Adipocyte (in vitro differentiated cells): ENCODE measurements around the gene MED27.

ENCODE experiments used
- DNase-seq: peaks from one replicate; pipeline ENCODE4 v3.0.0-alpha.2; 2015; ENCODE audit warnings: low read depth
- H3K27me3 ChIP-seq: replicated peaks from 2 replicates; pipeline ENCODE4 v1.7.0; 2013; ENCODE audit warnings: mild to moderate bottlenecking, low read length, moderate library complexity; ENCODE audit not compliant: control insufficient read depth, insufficient read depth
- H3K36me3 ChIP-seq: 2 replicates; pipeline ENCODE4 v1.7.0; 2013; ENCODE audit warnings: low read length, mild to moderate bottlenecking, moderate library complexity; ENCODE audit not compliant: control insufficient read depth, insufficient read depth, severe bottlenecking
- H3K4me1 ChIP-seq: 2 replicates; pipeline ENCODE4 v1.7.0; 2013; ENCODE audit warnings: mild to moderate bottlenecking, low read length, moderate library complexity; ENCODE audit not compliant: control insufficient read depth, insufficient read depth
- H3K4me3 ChIP-seq: 2 replicates; pipeline ENCODE4 v1.7.0; 2013; ENCODE audit warnings: mild to moderate bottlenecking, low read length, moderate library complexity
- H3K9ac ChIP-seq: 2 replicates; pipeline ENCODE4 v1.7.0; 2013; ENCODE audit warnings: mild to moderate bottlenecking, low read length, moderate library complexity
- H3K9me3 ChIP-seq: 2 replicates; pipeline ENCODE4 v1.7.0; 2013; ENCODE audit warnings: mild to moderate bottlenecking, low read length, moderate library complexity; ENCODE audit not compliant: control insufficient read depth

The MED27 gene

DNA sequence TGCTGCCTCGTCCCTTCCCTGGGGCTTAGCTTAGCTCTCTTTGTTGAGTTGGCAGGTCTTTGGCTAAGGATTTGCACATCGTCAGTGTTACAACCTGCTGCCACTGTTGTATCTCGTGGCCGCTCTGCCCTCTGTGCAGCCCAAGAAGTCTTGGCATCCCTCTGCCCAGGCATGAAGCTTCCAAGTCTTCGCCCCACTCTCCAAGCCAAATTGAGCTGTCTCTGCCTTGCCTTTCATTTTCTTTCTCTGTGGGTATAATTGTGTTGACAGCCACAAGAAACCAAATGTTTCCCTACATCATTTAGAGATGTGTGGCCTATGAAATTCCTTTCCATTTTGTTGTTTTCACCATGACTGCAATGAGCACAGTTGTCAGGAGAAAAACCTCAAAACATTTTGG lies 29.6 kb upstream of the MED27 start:
- no peak for DNase-seq
- Histone ChIP-seq H3K27me3 (peaks cover 53% of the 10 kb centered on the region), H3K4me3 (no peak overlapping the region), H3K9me3 (no peaks in the 10 kb centered on the region), H3K9ac (no peak overlapping the region), H3K36me3 (no peaks in the 10 kb centered on the region), H3K4me1 (no peaks in the 10 kb centered on the region)

DNA sequence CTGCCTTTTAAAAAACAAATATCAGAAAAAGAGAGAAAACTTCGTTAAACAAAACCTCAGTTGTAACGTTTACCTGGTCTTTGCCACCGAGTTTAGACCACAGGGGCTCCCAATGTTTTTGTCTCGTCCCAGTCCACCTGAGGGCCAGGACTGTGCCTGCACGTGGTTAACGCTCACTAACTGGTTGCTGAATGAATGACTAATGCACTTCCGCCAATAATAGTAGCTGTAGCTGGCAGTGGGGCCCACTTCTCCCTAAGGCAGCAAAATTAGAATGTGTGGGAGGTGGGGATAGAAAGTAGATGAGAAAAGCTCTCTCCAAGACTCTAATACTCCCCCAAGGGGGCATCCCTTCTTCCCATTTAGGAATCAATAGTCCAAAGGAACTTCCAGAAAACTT lies 29.1 kb upstream of the MED27 start:
- no peaks in the 10 kb centered on the region for H3K36me3 ChIP-seq
- H3K27me3 ChIP-seq, result peaks cover 54% of the 10 kb centered on the region
- H3K4me1 ChIP-seq, result no peaks in the 10 kb centered on the region
- H3K4me3 ChIP-seq, result no peak overlapping the region
- DNase-seq, result no peak
- H3K9me3 ChIP-seq, result no peaks in the 10 kb centered on the region
- H3K9ac ChIP-seq, result no peak overlapping the region

DNA sequence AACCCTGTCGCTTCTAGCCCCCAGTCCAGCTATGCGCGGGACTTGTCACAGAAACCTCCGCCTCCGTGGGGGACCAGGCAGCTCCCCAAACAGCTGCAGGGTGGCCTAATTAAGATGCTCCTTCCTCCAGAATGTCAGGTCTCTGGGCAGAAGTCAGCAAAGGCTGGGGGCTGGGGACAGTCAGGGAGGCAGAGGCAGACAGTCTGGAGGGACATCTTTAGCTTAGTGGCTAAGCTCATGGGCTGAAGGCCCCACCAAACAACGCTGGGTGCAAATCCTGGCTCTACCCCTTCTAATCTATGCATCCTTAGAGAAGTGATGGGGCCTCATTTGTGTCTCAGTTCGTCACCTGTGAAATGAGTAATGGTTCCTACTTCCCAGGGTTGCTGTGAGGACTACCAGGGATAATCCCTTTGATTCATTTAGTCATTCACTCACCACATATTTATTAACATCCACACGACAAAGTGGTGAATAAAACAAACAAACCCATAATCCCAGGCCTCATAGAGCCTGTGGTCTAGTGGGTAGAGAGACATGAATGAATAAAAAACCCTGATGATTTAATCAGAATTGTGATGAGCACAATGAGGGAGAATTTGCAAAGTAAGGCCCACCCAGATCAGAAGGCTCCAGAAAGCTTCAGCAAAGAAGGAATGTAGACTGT lies 20.2 kb upstream of the MED27 start:
- DNase-seq, result no peak
- Histone ChIP-seq H3K27me3 (peaks cover 52% of the 10 kb centered on the region), H3K9ac (no peak overlapping the region), H3K4me3 (no peak overlapping the region), H3K4me1 (no peaks in the 10 kb centered on the region), H3K9me3 (no peaks in the 10 kb centered on the region), H3K36me3 (no peaks in the 10 kb centered on the region)

DNA sequence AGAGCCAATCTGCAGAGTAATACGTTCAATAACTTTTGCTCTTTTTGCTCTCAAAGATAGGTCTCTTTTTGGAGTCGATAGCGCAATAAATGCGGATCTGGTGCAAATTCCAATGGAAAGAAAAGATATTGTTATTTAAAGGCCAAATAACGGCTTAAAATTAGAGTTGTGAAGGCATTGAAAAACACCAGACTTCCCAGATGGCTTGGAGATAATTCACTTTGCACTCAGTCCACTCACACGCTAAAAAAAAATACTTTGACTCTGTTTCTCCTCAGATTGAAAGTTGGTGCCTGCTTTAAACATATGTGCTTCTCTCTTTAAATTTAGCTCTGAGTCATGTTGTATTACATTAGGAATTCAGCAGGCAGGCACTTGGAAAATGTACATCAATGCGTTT lies 19.5 kb upstream of the MED27 start:
- no peaks in the 10 kb centered on the region for H3K36me3 ChIP-seq
- peaks cover 45% of the 10 kb centered on the region for H3K27me3 ChIP-seq
- H3K4me1 ChIP-seq, result no peaks in the 10 kb centered on the region
- no peak for DNase-seq
- no peak overlapping the region for H3K9ac ChIP-seq
- H3K4me3 ChIP-seq, result no peak overlapping the region
- no peaks in the 10 kb centered on the region for H3K9me3 ChIP-seq

DNA sequence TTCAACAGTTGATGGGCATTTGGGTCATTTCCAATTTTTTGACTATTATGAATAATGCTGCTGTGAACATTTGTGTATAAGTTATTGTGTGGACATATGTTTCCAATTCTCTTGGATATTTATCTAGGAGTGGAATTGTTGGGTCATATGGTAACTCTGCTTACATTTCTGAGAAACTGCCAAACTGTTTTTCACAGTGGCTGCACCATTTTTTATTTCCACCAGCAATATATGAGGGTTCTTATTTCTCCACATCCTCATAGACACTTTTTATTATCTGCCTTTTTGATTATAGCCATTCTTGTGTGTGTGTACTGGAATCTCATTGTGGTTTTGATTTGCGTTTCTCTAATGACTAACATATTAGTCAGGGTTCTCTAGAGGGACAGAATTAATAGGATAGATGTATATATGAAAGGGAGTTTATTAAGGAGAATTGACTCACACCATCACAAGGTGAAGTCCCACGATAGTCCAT lies 14.7 kb upstream of the MED27 start:
- Histone ChIP-seq H3K27me3 (peaks cover 42% of the 10 kb centered on the region), H3K4me1 (no peaks in the 10 kb centered on the region), H3K9me3 (no peaks in the 10 kb centered on the region), H3K9ac (no peak overlapping the region), H3K36me3 (no peaks in the 10 kb centered on the region), H3K4me3 (no peak overlapping the region)
- DNase-seq, result peak; percentile 78

DNA sequence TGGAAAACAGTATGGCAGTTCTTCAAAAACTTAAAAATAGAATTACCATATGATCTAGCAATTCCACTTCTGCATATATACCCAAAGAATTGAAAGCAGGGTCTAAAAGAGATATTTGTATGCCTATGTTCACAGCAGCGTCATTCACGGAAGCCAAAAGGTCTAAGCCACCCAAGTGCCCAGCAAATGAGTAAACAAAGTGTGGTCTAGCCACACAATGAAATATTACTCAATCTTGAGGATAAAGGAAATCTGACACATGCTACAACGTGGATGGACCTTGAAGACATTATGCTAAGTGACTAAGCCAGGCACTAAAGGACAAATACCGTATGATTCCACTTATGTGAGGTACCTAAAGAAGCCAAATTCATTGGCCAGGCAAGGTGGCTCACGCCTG lies 11.1 kb upstream of the MED27 start:
- Histone ChIP-seq H3K4me1 (no peaks in the 10 kb centered on the region), H3K36me3 (no peaks in the 10 kb centered on the region), H3K4me3 (no peak overlapping the region), H3K9me3 (peaks cover 6% of the 10 kb centered on the region), H3K9ac (no peak overlapping the region), H3K27me3 (peaks cover 39% of the 10 kb centered on the region)
- no peak for DNase-seq

DNA sequence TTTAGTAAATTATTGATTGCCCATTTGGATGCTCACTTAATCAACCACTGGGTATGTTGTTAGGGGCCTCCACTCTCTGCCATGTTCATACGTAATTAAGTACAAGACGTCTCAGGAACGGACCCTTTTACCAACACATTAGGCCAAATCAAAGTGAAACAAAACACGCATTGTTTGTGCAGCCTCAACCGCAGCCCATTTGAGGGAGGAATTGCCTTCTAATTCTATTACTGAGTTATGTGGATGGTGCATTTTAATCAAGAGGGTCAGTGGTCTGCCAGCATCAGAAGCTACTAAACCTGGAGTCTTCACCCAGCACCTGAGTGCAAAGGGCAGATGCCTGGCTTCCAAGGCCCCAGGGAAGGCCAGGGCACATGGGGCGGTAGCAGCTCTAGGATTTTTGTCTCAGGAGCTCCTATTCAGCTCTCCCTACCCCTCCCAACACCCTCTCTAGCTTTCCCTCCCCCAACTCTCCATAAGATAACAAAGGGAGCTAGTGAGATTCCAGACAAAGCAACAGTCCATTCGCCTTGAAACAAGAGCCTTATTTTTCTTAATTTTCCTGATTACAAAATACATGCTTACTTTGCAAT lies 7.9 kb upstream of the MED27 start:
- H3K27me3 ChIP-seq, result peaks cover 50% of the 10 kb centered on the region
- H3K4me3 ChIP-seq, result no peak overlapping the region
- H3K9me3 ChIP-seq, result peaks cover 6% of the 10 kb centered on the region
- no peak for DNase-seq
- no peak overlapping the region for H3K9ac ChIP-seq
- no peaks in the 10 kb centered on the region for H3K36me3 ChIP-seq
- no peaks in the 10 kb centered on the region for H3K4me1 ChIP-seq

DNA sequence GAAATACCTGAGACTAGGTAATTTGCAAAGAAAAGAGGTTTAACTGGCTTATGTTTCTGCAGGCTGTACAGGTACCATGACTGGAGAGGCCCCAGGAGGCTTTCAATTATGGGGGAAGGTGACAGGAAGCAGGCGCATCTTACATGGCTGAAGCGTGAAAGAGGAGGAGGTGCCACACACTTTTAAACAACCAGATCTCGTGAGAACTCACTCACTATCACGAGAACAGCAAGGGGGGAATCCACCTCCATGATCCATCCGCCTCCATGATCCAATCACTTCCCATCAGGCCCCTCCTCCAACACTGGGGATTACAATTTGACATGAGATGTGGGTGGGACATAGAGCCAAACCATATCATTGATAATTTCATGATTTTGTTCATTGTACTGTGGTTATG lies 2.5 kb upstream of the MED27 start:
- Histone ChIP-seq H3K9me3 (no peaks in the 10 kb centered on the region), H3K4me1 (peaks cover 14% of the 10 kb centered on the region), H3K9ac (no peak overlapping the region), H3K36me3 (peaks cover under 1% of the 10 kb centered on the region), H3K27me3 (peaks cover 27% of the 10 kb centered on the region), H3K4me3 (no peak overlapping the region)
- no peak for DNase-seq

DNA sequence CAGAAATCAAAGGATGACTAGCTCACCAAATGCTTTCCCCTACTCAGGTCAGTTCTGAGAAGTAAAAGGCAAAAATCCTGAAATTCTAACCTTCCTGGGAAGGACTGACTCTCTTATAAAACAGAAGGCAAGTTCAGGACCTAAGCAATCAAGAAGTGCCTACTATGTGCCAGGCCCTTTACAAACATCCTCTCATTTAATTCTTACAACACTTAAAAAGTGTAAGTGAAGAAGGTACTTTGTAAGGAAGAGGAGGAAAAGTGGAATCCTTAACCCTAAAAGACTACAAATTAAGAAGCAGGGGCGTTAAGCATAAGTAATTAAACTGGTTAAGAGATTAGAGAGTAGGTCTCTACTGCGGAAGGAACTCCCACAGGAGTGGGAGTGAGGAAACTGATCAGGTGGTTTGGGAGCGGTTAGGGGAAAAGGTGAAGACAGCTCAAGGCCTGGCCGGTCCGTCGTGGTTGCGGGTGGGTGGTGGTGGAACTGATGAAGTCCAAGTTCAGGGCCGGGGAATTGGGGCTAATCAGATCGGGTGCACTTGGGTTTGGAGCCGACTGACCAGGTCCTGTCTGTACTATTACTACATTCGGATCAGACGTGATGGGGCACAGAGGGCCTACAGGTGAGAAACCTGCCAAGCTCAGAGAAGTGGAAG lies 839 bp downstream of the MED27 start:
- DNase-seq, result peak; percentile 37
- no peaks in the 10 kb centered on the region for H3K9me3 ChIP-seq

DNA sequence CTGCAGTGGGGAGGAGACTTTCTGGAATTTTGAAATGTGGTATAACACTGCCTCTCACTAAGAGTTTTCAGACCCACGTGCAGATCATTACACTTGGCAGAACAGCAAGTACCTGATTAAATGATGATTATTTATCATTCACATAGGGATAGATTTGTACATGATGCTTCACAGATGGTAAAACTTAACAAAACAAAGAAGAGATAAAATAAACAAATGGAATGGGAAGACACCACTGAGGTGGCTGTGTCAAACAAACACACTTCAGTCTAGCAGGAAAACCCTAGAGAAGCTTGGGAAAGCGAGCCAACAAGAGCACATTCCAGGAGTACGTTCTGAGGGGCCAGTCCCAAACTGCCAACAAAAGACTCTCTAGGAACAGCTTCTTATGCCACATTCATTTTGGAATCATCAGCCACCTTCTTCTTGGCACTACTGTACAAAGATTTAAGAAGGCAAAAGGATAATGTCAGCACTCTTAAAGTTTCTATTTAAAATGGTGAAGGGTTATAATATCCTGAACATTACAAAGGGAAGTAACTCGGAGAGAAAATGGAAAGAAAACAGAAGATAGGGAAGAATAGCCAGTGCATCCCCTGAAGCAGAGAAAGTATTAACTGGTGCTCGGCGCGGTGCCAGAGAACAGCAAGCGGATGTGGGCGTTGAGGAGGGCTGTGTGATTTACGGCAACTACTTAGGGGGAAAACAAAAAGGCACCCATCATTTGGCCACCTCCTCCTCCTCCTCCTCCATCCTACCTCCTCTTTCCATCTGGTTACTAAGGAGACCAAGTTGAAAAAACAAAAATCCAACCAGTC lies 1.6 kb downstream of the MED27 start:
- Histone ChIP-seq H3K36me3 (peaks cover 24% of the 10 kb centered on the region), H3K9me3 (no peaks in the 10 kb centered on the region), H3K27me3 (no peaks in the 10 kb centered on the region), H3K4me1 (peaks cover 27% of the 10 kb centered on the region), H3K4me3 (peak overlapping the region; percentile 99), H3K9ac (peak overlapping the region; percentile 91)
- DNase-seq, result no peak

More for the DNA sequence above, 839 bp downstream of the MED27 start:
- peaks cover under 1% of the 10 kb centered on the region for H3K27me3 ChIP-seq
- H3K4me1 ChIP-seq, result peaks cover 26% of the 10 kb centered on the region
- H3K4me3 ChIP-seq, result peak overlapping the region; percentile 99
- H3K36me3 ChIP-seq, result peaks cover 20% of the 10 kb centered on the region
- peak overlapping the region; percentile 91 for H3K9ac ChIP-seq

DNA sequence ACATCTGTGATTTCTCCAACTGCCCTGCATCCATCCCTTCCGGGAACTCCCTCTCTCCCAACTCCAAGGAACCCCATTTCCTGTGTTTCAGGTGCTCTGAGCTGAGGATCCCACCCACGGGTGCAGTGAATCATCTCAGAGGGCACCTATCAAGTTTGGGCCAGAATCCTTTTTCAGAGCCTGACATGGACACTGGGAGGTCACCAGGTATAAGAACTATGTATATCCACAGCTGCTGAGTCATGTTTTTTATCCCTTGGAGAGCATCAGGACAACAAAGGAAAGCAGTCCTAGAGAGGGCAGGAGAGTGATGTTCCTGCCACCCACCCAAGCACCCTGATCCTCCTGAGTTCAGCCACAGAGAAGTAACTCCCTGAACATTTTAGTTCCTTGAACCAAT lies 3.8 kb downstream of the MED27 start:
- Histone ChIP-seq H3K4me1 (peaks cover 27% of the 10 kb centered on the region), H3K36me3 (peaks cover 34% of the 10 kb centered on the region), H3K27me3 (no peaks in the 10 kb centered on the region), H3K9ac (no peak overlapping the region), H3K4me3 (no peak overlapping the region), H3K9me3 (no peaks in the 10 kb centered on the region)
- DNase-seq, result no peak
